ENCODE measurements around the gene FXR1.

Gene FXR1

DNA sequence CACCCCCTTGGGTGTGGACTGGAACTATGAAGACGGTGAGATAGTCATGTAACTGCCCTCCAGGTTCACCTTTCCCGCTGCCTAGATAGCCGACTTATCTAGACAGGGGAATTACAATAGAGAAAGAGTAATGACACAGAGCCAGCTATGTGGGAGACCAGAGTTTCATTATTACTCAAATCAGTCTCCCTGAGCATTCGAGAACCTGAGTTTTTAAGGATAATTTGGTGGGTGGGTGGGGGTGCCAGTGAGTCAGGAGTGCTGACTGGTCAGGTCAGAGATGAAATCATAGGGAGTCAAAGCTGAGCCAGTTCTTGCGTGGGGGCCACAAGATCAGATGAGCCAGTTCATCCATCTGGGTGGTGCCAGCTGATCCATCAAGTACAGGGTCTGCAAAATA, 96.8 kb downstream of the FXR1 start:
- no peak for DNase-seq

DNA sequence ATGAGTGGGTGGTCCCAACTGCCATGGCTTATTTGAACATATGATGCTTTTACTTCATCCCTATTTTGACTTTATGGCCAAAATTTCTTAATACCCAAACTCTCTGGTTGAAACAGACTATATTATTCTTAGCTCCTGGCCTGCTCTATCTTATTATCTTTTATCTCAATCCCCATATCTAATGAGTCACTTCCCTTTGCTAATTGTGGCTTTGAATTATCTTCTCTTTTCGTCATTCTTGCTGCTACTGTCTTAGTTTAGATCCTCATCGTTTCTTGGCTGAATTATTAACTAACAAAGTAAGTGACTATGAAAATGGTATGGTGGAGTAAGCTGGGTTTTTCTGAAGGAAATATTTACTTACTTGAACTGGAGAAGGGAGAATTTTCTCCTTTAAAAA, 105.2 kb downstream of the FXR1 start:
- no peak for DNase-seq

DNA sequence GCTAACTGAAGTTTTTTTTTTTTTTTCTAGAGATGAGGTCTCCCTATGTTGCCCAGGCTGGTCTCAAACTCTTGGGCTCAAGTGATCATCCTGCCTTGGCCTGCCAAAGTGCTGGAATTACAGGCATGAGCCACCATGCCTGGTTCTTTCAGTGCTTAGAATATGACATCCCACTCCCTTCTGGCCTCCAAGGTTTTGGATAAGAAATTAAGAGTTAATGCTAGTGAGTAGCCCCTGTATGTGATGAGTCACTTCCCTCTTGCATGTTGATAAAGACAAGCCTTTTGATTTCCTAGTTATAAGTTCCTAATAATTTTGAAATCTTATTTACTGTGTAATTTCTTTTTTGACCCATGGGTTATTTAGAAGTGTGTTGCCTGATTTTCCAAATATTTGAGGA, 112.7 kb downstream of the FXR1 start:
- DNase-seq: no peak

DNA sequence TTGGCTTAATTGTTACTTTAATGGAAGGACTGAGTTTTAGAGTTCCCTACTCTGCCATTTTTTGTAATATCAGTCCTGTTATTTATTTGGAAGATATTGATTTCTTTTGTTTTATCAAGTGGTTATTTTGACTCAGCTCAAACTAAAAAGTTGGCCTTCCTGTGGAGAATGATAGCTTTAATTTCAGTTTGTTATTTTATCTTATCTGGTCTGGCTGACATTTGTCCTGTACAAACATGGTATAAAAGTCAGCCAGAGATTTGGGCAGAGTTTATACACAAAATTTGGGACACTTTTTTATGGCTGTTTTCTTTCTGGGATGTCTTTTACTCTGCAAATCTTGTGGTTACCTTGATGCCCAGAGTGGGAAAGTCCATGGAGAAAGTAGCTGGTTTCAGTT, 118.5 kb downstream of the FXR1 start:
- no peak for DNase-seq

Measured in stimulated activated naive CD4-positive, alpha-beta T cell (primary cell).